HT-29 (cell line): ENCODE data around the gene LUC7L3. TPM values are rescaled to one million over a fixed set of nuclear protein-coding genes. Genes with fewer than 3 reads are reported as not detected.
"Not testable (repeated sequence)": the region's sequence is repeated elsewhere in the genome, so short reads cannot be mapped to it uniquely, and the experiment has no call there.

ENCODE experiments used
- DNase-seq: peaks from one replicate; pipeline ENCODE4 v3.0.0-alpha.2; 2015; ENCODE audit warnings: low spot score
- total RNA-seq: library from RNA; depleted of rRNA; stranded (reverse); fragments of >200 nt; shearing (Covaris generic); gene quantifications from 2 replicates; pipeline ENCODE4 v1.2.3, GENCODE V29; 2014; rRNA removed

The LUC7L3 gene
- 50.4 and 58.9 TPM in 2 replicates for total RNA-seq

- peak; percentile 95 for DNase-seq
Measured at GRCh38 chr17:50719144-50719923, at the start of gene LUC7L3. TSS of gene LUC7L3 (plus strand) at chr17:50719603. CDS start at chr17:50719733, 130 bp downstream.

- DNase-seq = no peak
Measured at GRCh38 chr17:50672071-50672470, 47.3 kb upstream of the LUC7L3 start.

- DNase-seq = no peak
Measured at GRCh38 chr17:50672831-50673551, 46.4 kb upstream of the LUC7L3 start.

- no peak for DNase-seq
Measured at GRCh38 chr17:50675190-50675589, 44.2 kb upstream of the LUC7L3 start.

- no peak for DNase-seq
Measured at GRCh38 chr17:50675627-50676026, 43.8 kb upstream of the LUC7L3 start.

- no peak for DNase-seq
Measured at GRCh38 chr17:50676065-50676975, 43.1 kb upstream of the LUC7L3 start.

- DNase-seq = no peak
Measured at GRCh38 chr17:50677851-50678375, 41.5 kb upstream of the LUC7L3 start.

GRCh38 chr17:50679008-50679544 is 40.3 kb upstream of the LUC7L3 start:
- DNase-seq = no peak

- no peak for DNase-seq
Measured at GRCh38 chr17:50680126-50680525, 39.3 kb upstream of the LUC7L3 start.

- not testable (repeated sequence) for DNase-seq
Measured at GRCh38 chr17:50680543-50681262, 38.7 kb upstream of the LUC7L3 start.

GRCh38 chr17:50681263-50682200 is 37.9 kb upstream of the LUC7L3 start:
- DNase-seq = peak; percentile 66

- DNase-seq = no peak
Measured at GRCh38 chr17:50682441-50682840, 37.0 kb upstream of the LUC7L3 start.

- DNase-seq = no peak
Measured at GRCh38 chr17:50682938-50683337, 36.5 kb upstream of the LUC7L3 start.

GRCh38 chr17:50683434-50684287 is 35.7 kb upstream of the LUC7L3 start:
- no peak for DNase-seq

GRCh38 chr17:50684288-50684611 is 35.2 kb upstream of the LUC7L3 start:
- DNase-seq = no peak

- DNase-seq = peak; percentile 85
Measured at GRCh38 chr17:50684612-50685333, 34.6 kb upstream of the LUC7L3 start.

GRCh38 chr17:50685334-50685665 is 34.1 kb upstream of the LUC7L3 start:
- DNase-seq = no peak
